ENCODE results near the gene NKX2-4.

Gene NKX2-4

GRCh38 chr20:21357844-21358243 is 39.5 kb downstream of the NKX2-4 start:
- H3K4me1 ChIP-seq (ENCODE audit: insufficient read depth, low read length): peaks cover 4% of the 10 kb centered on the region
- no peak overlapping the region for H3K4me3 ChIP-seq (ENCODE audit: low read depth in 1 of 2, low read length in 2 of 2)
- peaks cover 19% of the 10 kb centered on the region for H3K36me3 ChIP-seq (ENCODE audit: insufficient read depth, low read length)
- H3K9ac ChIP-seq (ENCODE audit: low read length): no peak overlapping the region
- no peaks in the 10 kb centered on the region for H3K9me3 ChIP-seq (ENCODE audit: low read length)
- H3K27ac ChIP-seq (ENCODE audit: low read depth, low read length): no peak overlapping the region
- H3K27me3 ChIP-seq (ENCODE audit: control insufficient read depth in 1 of 2, insufficient read depth in 2 of 2, low read length in 2 of 2): no peaks in the 10 kb centered on the region

- Histone ChIP-seq H3K4me3 (ENCODE audit: low read depth in 1 of 2, low read length in 2 of 2) (no peak overlapping the region), H3K36me3 (ENCODE audit: insufficient read depth, low read length) (peaks cover 18% of the 10 kb centered on the region), H3K9me3 (ENCODE audit: low read length) (no peaks in the 10 kb centered on the region), H3K27ac (ENCODE audit: low read depth, low read length) (no peak overlapping the region), H3K4me1 (ENCODE audit: insufficient read depth, low read length) (peaks cover 4% of the 10 kb centered on the region), H3K9ac (ENCODE audit: low read length) (no peak overlapping the region), H3K27me3 (ENCODE audit: control insufficient read depth in 1 of 2, insufficient read depth in 2 of 2, low read length in 2 of 2) (no peaks in the 10 kb centered on the region)
Measured at GRCh38 chr20:21356386-21356785, 40.9 kb downstream of the NKX2-4 start.

GRCh38 chr20:21355981-21356380 is 41.3 kb downstream of the NKX2-4 start:
- H3K4me1 ChIP-seq (ENCODE audit: insufficient read depth, low read length): peaks cover 4% of the 10 kb centered on the region
- no peak overlapping the region for H3K4me3 ChIP-seq (ENCODE audit: low read depth in 1 of 2, low read length in 2 of 2)
- H3K27ac ChIP-seq (ENCODE audit: low read depth, low read length): no peak overlapping the region
- H3K9ac ChIP-seq (ENCODE audit: low read length): no peak overlapping the region
- H3K36me3 ChIP-seq (ENCODE audit: insufficient read depth, low read length): peaks cover 18% of the 10 kb centered on the region
- no peaks in the 10 kb centered on the region for H3K27me3 ChIP-seq (ENCODE audit: control insufficient read depth in 1 of 2, insufficient read depth in 2 of 2, low read length in 2 of 2)
- H3K9me3 ChIP-seq (ENCODE audit: low read length): no peaks in the 10 kb centered on the region

DNA sequence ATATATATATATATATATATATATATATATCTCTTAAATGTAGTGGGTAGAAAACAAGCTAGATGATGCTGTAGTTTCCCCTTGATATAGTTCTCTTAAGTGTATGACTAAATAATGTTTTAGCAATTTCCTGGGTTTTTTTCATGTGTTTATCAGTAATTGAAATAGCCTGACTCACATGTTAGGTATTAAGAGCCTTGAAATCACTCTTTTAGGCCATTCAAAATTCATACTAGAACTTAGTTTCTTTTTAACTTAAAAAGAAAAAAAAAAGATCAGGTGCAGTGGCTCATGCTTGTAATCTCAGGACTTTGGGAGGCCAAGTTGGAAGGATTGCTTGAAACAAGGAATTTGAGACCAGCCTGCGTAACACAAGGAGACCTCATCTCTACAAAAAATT is 44.1 kb downstream of the NKX2-4 start:
- peaks cover 23% of the 10 kb centered on the region for H3K36me3 ChIP-seq (ENCODE audit: insufficient read depth, low read length)
- H3K4me3 ChIP-seq (ENCODE audit: low read depth in 1 of 2, low read length in 2 of 2): no peak overlapping the region
- peaks cover 4% of the 10 kb centered on the region for H3K4me1 ChIP-seq (ENCODE audit: insufficient read depth, low read length)
- no peaks in the 10 kb centered on the region for H3K27me3 ChIP-seq (ENCODE audit: control insufficient read depth in 1 of 2, insufficient read depth in 2 of 2, low read length in 2 of 2)
- H3K9ac ChIP-seq (ENCODE audit: low read length): no peak overlapping the region
- no peaks in the 10 kb centered on the region for H3K9me3 ChIP-seq (ENCODE audit: low read length)
- no peak overlapping the region for H3K27ac ChIP-seq (ENCODE audit: low read depth, low read length)

GRCh38 chr20:21352703-21353102 is 44.6 kb downstream of the NKX2-4 start:
- Histone ChIP-seq H3K27ac (ENCODE audit: low read depth, low read length) (no peak overlapping the region), H3K36me3 (ENCODE audit: insufficient read depth, low read length) (peaks cover 22% of the 10 kb centered on the region), H3K27me3 (ENCODE audit: control insufficient read depth in 1 of 2, insufficient read depth in 2 of 2, low read length in 2 of 2) (no peaks in the 10 kb centered on the region), H3K9ac (ENCODE audit: low read length) (no peak overlapping the region), H3K9me3 (ENCODE audit: low read length) (no peaks in the 10 kb centered on the region), H3K4me1 (ENCODE audit: insufficient read depth, low read length) (peaks cover 2% of the 10 kb centered on the region), H3K4me3 (ENCODE audit: low read depth in 1 of 2, low read length in 2 of 2) (no peak overlapping the region)
